GM18499 (cell line): ENCODE data around the gene PLEK2.
"Not testable (repeated sequence)": the region's sequence is repeated elsewhere in the genome, so short reads cannot be mapped to it uniquely, and the experiment has no call there.

Source experiments
- ATAC-seq: cut with Tn5 transposase; IDR thresholded peaks from one replicate; pipeline ENCODE4 v1.9.1; 2021; ENCODE audit warnings: moderate number of reproducible peaks; ENCODE audit not compliant: insufficient read depth, unreplicated experiment

The PLEK2 gene

DNA sequence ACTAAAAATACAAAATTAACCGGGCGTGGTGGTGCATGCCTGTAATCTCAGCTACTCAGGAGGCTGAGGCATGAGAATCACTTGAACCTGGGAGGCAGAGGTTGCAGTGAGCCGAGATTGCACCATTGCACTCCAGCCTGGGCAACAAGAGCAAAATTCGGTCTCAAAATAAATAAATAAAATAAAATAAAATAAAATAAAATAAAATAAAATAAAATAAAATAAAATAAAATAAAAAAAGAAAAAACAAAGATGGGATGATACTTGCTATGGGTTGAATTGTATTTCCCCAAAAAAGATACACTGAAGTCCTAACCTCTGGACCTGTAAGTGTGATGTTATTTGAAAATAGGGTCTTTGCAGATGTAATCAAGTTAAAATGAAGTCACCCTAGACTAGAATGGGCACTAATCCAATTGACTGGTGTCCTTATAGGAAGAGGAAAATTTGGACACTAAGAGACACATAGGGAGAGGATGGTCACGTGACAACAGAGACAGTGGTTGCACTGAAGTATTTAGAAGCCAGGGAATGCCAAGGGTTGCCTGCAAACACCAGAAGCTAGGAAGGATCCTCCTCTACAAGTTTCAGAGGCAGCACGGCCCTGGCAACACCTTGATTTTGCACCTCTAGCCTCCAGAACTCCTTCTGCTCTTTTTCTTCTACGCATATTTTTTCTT lies 3.7 kb downstream of the PLEK2 start:
- ATAC-seq, result not testable (repeated sequence)

DNA sequence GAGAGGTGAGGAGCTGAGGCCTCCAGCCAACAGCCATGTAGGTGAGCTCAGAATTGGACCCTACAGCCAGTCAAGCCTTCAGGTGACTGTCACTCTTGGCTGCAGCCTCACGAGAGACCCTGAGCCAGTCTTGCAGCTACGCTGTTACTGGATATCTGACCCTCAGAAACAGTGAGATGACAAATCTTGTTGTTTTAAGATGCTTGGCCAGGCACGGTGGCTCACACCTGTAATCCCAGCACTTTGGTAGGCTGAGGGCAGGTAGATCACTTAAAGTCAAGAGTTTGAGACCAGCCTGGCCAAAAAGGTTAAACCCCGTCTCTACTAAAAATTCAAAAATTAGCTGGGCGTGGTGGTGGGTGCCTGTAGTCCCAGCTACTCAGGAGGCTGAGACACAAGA lies 6.2 kb downstream of the PLEK2 start:
- ATAC-seq, result no peak

DNA sequence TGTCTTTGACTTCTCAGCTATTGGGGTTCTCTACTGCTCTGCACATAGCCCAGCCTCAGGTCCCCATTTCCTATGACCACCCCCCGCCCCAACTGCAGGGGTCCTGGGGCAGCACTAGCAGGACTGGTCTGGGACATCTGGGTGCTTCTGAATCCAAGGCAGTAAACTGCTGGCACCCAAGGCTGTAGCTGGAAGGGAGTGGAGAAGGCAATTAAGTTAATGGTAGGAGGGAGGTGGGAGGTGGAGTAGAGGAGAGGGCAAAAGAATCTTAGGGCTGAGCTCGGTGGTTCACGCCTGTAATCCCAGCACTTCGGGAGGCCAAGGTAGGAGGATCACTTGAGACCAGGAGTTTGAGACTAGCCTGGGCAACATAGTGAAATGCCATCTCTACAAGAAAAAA lies 11.5 kb downstream of the PLEK2 start:
- no peak for ATAC-seq

DNA sequence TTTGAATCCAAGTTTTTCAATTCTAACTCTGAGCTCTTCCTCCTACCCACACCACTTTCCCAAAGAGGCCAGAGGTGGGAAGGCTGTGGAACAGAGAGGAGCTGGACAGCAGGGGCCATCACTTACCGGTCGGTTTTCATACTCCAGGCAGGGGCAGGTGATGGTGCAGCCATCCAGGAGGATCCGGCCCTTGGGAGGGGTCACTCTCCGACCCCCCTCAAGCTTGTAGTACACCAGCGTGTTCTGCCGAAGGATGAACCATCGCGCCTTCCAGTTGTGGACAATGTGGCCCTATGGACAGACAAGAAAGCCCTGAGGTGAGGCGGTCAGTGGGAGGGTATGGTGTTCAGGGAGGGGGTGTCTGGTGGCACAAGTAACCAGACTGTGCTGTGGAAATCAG lies 14.4 kb downstream of the PLEK2 start:
- ATAC-seq, result no peak

DNA sequence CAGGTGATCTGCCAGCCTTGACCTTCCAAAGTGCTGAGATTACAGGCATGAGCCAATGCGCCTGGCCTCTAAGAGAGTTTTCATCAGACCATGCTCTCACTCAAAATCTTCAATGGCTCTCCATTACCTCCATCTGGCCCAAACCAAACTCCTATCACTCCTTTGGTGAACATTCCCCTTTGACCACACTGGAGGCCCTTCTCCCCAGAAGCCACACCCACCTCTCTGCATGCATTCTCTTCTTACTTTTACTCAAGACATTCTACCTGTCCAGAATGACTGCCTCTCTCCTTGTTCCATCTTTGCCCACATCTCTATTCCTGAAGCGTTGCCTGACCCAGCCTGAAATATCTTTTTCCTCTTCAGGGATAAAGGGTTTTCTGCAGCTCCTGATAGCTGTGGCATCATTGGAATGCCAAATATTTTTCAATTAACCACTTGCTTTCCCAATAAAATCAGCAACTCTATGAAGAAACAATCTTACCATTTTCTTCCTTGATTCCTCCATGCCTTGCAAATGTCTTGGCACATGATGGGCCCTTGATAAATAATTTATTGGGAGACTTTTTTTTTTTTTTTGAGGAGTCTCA lies 15.5 kb downstream of the PLEK2 start:
- ATAC-seq, result no peak

DNA sequence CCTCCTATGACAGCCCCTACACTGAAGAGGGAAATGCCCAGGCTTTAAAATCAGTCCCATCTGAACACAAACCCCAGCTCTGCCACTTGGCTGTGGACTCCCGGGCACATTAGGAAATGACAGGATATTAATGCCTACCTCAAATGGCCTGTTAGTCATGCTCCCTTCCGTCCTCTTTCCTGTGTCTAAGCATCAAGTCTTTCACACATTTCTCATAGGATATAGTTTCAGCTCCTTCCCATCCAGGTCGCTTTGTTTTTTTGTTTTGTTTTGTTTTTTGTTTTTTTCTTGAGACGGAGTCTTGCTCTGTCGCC lies 16.1 kb downstream of the PLEK2 start:
- ATAC-seq, result no peak

DNA sequence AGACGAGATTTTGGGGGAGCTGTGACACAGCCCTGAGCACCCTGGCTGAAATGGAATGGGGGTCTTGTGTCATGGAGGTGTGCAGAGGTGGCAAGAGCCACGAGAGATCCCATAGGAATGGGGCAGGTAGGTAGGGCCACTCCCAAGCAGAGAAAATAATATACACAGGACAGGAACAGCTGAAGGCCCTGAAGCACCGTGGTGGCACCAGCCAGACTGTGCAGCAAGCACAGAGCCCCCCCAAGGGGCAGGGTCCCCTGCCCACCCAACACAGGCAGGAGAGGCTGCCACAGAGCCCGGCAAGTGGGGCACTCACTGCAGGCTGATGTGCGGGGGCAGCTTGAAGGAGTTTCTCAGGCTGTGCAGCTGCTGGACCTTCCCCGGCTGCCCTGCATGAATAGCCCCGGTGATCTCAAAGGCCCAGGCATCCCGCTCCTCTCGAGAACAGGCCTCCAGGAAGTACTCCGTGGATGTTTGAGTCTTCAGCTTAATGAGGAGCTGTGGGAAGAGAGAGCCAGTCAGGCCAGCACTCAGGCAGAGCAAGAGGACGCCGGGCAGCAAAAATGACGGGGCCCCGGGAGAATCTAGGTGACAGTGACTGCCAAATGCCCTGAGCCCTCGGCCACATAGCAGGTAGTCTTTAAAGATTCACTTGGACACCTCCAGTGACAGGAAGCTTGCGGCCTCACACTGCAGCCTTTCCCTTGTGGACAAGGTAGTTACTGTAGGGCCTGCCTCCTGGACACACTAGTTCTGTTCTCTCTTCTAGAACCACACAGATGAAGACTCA lies 16.7 kb downstream of the PLEK2 start:
- no peak for ATAC-seq

DNA sequence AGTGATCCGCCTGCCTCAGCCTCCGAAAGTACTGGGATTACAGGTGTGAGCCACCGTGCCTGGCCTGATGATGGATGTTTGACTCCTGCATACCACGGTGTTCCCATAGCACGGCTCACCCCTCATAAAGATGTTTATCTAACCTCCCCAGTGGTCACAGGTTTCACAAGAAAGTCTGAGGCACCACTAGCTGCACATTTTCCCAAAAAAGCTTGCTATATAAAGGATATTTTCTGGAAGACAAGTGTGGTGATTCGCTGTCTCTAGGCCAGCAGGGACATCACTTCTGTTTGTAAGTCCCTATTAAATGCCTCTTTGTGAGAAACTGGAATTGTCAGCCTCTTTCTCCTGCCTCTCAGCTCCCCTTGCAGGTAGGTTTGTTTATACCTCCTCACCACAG lies 18.3 kb downstream of the PLEK2 start:
- no peak for ATAC-seq

DNA sequence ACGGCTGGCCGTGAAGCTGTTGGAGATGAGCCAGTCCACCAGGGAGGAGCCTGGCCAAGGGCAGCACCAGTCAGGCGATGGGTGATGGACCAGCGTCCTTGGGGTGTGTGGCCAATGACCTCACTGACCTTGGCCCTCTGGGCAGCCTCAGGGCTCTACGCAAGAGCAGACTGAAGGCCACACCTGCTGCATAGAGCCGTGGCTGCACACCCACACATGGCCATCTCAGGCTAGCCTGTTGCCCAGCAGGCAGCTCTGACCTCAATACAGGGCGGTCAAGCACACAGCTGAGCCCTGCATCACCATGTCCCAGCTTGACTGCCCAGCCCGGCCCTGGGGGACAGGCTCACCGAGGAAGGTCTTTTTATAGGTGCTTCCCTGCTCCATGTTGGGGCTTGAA lies 19.2 kb downstream of the PLEK2 start:
- no peak for ATAC-seq

DNA sequence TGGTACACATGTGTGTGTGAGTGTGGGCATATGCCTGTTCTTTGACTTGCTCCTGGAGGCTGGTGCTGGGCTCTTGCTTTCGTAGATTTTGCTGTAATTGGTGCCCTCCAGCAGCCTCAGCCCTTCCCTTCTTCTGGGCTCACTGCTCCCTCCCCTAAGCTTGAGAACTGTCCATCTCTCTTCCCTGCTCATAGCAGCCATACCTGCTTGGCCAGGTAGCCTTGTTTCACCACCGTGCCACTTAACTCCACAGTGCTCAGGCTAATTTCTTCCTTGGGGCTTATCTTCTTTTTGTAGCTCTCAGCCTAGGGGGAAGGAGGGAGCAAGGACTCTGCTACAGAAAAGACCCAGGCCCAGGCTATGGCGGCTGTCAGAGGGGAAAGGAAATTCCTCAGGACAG lies 19.8 kb downstream of the PLEK2 start:
- ATAC-seq, result no peak

DNA sequence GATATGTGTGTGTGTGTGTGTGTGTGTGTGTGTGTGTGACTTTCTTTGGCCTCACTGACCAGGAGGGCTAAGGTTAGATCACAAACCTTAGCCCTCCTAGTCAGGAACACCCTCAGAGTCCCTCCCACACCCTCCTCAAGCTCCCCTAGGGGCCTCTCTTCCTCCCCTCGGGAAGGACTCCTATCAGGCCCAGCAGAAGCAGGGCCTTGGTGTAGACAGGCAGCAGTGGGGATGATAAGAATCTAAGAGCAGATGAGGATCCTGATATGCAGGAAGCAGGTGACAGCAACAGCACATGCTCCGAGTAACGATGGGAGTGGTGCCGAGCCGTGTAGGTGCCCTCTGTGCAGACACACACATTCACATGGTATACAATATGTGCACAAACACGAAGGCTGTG lies 20.7 kb downstream of the PLEK2 start:
- no peak for ATAC-seq

DNA sequence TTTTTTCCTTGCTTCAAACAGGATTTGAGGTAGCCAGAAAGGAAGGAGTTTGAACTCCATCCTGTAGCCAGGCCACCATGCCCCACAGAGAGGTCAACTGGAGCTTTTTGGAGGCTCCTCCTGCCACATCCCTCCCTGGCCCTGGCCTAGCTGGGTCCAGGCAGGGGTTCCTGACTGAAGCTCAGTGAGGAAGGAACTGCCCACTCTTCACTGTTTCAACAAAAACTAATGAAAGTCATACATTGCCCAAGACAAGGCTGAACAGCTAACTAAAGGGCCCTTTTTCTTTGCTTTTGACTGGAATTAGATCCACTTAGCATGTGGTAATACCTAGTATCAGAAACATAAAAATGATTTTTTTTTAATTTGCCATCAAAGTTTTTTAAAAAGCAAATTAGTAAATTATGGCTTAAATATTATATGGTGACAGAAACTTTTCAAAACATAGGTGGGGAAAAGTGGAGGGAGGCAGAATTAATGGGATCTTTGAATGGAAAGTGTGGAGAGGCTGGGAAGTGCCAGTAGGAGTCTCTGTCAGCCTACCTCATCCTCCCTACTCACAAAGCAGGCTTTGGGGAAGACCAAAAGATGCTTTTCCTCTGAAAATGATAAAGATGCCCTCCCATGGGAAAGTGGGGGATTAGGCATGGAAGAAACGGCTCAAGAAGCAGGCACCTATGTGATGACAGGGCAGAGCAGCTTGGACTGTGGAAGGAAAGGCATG lies 22.0 kb downstream of the PLEK2 start:
- no peak for ATAC-seq

DNA sequence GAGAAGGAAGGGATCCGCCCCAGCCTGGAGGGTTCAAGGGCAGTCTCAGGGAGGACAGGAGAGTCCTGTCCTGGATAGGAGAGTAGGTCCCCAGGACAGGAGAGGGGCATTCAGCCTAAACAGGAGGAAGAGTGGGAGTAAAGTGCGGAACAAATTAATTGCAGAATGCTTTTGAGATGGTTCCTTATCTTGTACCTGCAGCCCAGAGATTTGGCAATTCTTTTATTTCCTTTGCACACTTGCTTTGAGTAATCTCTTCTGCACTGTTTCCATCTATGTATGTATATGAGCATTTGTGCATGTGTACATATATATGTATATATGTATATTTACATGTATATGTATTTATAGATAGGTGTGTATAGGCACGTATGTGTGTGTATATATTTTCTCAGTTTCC lies 22.7 kb downstream of the PLEK2 start:
- ATAC-seq, result no peak

DNA sequence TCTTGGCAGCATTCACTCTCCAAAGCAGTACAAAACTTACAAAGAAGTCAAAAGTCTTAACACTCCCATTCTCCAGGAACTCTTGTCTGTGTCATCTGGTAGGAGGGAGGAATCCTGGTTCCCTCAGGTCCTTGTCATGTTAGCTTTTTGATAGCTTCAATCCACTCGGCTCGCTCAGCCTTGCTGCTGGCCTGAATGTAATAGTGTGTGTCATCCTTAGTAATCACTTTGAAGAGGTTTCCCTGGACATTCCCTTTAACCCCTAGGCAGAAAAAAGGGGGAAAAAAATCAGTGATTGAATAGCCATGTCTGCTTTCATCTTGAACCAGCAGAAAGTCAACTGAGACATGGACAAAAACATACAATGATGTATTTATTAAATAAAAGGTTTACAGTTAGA lies 24.8 kb downstream of the PLEK2 start:
- no peak for ATAC-seq

DNA sequence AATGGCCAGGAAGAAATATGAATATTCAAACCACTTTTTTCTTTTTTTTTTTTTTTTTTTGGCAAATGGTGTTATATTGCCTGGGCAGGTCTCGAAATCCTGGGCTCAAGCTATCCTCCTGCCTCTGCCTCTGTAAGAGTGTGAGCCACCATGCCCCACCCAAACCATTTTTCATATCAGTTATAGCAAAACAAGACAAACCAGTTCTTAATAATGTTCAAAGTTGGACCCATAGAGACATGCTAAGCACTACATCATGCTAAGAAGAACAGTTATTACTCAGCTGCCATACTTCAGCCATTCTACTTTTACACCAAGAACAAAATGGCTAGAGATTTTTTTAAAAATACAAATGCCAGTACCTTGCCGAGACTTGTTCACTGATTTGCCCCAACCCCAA lies 26.3 kb downstream of the PLEK2 start:
- no peak for ATAC-seq

DNA sequence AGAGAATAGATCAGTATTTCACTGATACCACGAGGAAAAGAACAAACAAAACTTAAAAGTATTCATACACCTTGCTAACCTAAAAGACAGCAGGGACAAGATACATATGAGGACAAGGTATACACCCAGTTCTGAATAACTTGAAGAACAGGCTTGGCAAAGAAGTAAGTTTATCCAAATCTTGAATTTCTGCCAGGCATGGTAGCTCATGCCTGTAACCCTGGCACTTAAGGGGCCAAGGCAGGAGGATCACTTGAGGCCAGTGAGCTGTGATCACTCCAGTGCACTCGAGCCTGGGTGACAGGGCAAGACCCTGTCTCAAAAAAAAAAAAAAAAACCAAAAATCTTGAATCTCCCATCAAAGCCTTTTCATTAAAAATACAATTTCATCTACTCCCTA lies 26.8 kb downstream of the PLEK2 start:
- no peak for ATAC-seq

DNA sequence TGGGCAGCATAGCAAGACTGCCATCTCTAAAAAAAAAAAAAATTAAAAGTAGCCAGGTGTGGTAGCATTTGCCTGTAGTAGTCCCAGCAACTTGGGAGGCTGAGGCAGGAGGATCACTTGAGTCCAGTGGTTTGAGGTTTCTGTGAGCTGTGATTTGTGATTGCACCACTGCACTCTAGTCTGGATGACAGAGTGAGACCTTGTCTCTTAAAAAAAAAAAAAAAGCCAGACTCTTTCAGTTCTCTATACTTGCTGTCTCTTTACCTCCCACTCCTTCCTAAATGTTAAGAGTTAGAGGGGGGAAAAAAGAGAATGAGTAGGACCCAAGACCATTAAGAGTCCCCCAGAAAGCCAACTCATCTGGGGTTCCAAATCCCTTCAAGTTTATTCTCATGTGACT lies 34.0 kb downstream of the PLEK2 start:
- no peak for ATAC-seq

DNA sequence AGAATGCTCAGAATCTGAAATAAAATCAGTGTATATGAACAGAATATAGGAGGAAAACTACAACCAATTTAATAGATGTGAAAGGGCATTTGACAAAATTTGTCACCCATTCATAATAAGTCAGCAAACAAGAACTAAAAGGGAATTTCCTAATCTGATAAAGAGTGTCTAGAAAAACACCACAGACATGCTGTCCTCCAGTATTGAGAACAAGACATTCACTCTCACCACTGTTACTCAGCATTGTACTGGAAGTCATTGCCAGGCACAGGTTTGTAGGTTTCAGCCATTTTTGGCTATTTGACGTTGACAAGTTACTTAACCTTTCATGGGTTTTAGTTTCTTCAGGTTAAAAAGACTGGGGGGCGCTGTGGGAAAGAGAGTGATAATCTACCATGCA lies 38.6 kb downstream of the PLEK2 start:
- no peak for ATAC-seq

DNA sequence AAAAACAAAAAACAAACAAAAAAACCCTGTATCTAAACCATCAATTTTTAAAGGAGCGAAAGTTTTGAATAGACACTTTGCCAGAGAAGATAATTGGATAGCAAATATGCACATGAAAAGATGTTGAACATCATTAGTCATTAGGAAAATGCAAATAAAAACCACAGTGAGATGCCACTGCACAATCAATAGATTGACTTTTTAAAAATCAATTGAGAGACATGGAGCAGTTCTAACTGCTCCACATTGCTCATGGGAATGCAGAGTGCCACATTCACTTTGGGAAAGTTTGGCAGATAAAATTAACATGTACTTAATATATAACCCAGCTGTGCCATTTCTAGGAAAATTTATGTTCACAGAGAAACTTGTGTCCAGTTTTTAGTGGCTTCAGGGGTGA lies 39.1 kb downstream of the PLEK2 start:
- no peak for ATAC-seq

DNA sequence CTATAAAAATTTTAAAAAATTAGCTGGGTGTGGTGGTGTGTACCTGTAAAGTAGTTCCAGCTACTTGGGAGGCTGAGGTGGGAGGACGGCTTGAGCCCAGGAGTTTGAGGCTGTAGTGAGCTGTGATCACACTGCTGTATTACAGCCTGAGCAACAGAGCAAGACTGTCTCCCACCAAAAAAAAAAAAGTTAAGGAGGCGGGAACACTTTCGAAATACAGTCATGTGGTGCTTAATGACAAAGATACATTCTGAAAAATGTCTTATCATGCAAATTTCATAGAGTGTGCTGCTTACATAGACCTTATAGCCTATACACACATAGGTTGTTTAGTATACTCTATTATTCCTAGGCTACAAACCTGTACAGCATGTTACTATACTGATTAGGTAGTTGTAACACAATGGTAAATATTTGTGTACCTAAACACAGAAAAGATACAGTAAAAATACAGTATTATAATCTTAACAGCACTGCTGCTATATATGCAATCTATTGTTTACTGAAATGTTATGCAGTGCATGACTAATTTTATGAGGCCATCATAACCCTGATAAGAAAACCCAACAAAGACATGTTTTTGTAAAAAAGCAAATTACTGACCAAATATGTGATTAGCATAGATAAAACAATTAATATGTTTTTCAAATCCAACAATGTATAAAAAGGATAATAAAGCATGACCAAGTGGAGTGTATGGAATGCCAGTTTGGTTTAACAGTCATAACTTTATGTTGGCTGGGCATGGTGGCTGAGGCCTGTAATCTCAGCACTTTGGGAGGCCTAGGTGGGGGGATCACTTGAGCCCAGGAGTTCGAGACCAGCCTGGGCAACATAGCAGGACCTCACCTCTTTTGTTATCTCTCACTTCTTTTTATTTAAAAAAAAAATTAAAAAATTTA lies 40.5 kb downstream of the PLEK2 start:
- ATAC-seq, result no peak
